ENCODE results near the gene AFMID. TPM values are rescaled to one million over a fixed set of nuclear protein-coding genes. Genes with fewer than 3 reads are reported as not detected.

The AFMID gene
- total and polyA plus RNA-seq, 9 of the 15 experiments (the other 6 are each of a cell fraction or from before 2014, with no cell fraction given) = 62.1 to 188 (median 74.4) TPM

DNA sequence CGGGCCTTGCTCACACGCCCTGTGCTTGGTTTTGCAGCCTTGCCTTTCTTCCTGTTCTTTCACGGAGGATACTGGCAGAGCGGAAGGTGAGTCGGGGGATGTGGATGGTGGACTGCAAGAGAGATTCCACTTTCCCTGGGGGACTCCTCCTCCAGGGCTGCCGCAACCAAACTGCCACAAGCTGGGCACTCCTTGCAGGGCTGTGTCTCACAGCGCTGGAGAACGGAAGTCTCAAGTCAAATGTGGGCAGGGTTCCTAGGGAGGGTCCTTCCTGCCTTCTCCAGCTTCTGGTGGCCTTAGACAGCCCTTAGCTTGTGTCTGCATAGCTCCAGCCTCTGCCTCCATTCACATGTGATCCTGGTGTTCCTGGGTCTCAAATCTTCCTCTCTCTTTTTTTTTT lies 15.5 kb downstream of the AFMID start (continued):
- no peak for TF ChIP-seq C11orf30 (IDR thresholded peaks at IDR 0.05; ENCODE audit: low read depth)
- TF ChIP-seq, protein P1, sequence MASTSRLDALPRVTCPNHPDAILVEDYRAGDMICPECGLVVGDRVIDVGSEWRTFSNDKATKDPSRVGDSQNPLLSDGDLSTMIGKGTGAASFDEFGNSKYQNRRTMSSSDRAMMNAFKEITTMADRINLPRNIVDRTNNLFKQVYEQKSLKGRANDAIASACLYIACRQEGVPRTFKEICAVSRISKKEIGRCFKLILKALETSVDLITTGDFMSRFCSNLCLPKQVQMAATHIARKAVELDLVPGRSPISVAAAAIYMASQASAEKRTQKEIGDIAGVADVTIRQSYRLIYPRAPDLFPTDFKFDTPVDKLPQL (IDR thresholded peaks at IDR 0.05; ENCODE audit: extremely low read depth, insufficient read length) = no peak
- no peak for TF ChIP-seq ZNF398 (CRISPR knock-in tag; IDR thresholded peaks at IDR 0.05)
- TF ChIP-seq EP300 (IDR thresholded peaks at IDR 0.05; ENCODE audit: low read length) = no peak
- TF ChIP-seq, protein P2, sequence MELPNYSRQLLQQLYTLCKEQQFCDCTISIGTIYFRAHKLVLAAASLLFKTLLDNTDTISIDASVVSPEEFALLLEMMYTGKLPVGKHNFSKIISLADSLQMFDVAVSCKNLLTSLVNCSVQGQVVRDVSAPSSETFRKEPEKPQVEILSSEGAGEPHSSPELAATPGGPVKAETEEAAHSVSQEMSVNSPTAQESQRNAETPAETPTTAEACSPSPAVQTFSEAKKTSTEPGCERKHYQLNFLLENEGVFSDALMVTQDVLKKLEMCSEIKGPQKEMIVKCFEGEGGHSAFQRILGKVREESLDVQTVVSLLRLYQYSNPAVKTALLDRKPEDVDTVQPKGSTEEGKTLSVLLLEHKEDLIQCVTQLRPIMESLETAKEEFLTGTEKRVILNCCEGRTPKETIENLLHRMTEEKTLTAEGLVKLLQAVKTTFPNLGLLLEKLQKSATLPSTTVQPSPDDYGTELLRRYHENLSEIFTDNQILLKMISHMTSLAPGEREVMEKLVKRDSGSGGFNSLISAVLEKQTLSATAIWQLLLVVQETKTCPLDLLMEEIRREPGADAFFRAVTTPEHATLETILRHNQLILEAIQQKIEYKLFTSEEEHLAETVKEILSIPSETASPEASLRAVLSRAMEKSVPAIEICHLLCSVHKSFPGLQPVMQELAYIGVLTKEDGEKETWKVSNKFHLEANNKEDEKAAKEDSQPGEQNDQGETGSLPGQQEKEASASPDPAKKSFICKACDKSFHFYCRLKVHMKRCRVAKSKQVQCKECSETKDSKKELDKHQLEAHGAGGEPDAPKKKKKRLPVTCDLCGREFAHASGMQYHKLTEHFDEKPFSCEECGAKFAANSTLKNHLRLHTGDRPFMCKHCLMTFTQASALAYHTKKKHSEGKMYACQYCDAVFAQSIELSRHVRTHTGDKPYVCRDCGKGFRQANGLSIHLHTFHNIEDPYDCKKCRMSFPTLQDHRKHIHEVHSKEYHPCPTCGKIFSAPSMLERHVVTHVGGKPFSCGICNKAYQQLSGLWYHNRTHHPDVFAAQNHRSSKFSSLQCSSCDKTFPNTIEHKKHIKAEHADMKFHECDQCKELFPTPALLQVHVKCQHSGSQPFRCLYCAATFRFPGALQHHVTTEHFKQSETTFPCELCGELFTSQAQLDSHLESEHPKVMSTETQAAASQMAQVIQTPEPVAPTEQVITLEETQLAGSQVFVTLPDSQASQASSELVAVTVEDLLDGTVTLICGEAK (IDR thresholded peaks at IDR 0.05) = no peak
- TF ChIP-seq, protein P2 (CRISPR knock-in tag; IDR thresholded peaks at IDR 0.05) = no peak
- no peak for TF ChIP-seq ZKSCAN1 (IDR thresholded peaks at IDR 0.05; ENCODE audit: low read depth, low read length)
- no peak for TF ChIP-seq MCM2 (IDR thresholded peaks at IDR 0.05; ENCODE audit: low read depth)
- TF ChIP-seq FOXK1 (CRISPR knock-in tag; IDR thresholded peaks at IDR 0.05; ENCODE audit: borderline replicate concordance) = no peak
- no peak for TF ChIP-seq SNRNP70 (optimal IDR thresholded peaks at IDR 0.05; ENCODE audit: low read depth, low read length)
- no peak for TF ChIP-seq TARDBP (IDR thresholded peaks at IDR 0.05)
- no peak for TF ChIP-seq ZNF24 (IDR thresholded peaks at IDR 0.05)
- no peak for TF ChIP-seq ZNF165 (CRISPR knock-in tag; IDR thresholded peaks at IDR 0.05; ENCODE audit: borderline replicate concordance)
